Suprapubic skin (tissue), 4 donors: ENCODE measurements around the gene SLC39A9.

Experiments
- CTCF ChIP-seq, 2 donors: fragments of 200-600 bp in 1 of 2; fragments of 450-650 bp in 1 of 2; sonication (generic) in 1 of 2; IDR thresholded peaks; one replicate each; pipeline ENCODE4 v1.5.1; 2016 to 2019; ENCODE audit warnings: antibody characterized with exemption in 2 of 2, mild to moderate bottlenecking in 1 of 2, moderate library complexity in 1 of 2
- EP300 ChIP-seq: sonication (generic); formaldehyde crosslinking; IDR thresholded peaks from one replicate; pipeline ENCODE4 v1.6.1; 2017; ENCODE audit warnings: antibody characterized with exemption
- POLR2AphosphoS5 ChIP-seq, 3 donors: sonication (generic); formaldehyde crosslinking; IDR thresholded peaks; one replicate each; pipeline ENCODE4 v1.6.1; 2017; ENCODE audit warnings: antibody characterized with exemption in 3 of 3

GRCh38 chr14:69443296-69443805, 44.9 kb downstream of the SLC39A9 start:
- no peak for TF ChIP-seq CTCF (IDR thresholded peaks at IDR 0.05)
- TF ChIP-seq POLR2AphosphoS5 (IDR thresholded peaks at IDR 0.05), result no peak
- no peak for TF ChIP-seq EP300
